CD4-positive, alpha-beta T cell (primary cell): ENCODE results near the gene MKNK2. TPM values are rescaled to one million over a fixed set of nuclear protein-coding genes. Genes with fewer than 3 reads are reported as not detected.

Experiments
- ATAC-seq: fragments of 200-7000 bp; cut with Tn5 transposase; one replicate; pipeline ENCODE4 v1.10.0; 2022; ENCODE audit warnings: mild to moderate bottlenecking; ENCODE audit not compliant: poor library complexity
- CTCF ChIA-PET: fragments of 350-600 bp; sonication (Branson Sonifier 250); formaldehyde crosslinking; loops from one replicate; lab custom pipeline; 2021; ENCODE audit warnings: antibody characterized with exemption, inconsistent platforms; lab: Charles Lee
- POLR2A ChIA-PET: fragments of 350-600 bp; sonication (Branson Sonifier 250); formaldehyde crosslinking; loops from one replicate; lab custom pipeline; 2021; ENCODE audit warnings: antibody characterized with exemption, inconsistent platforms; lab: Charles Lee
- DNase-seq, 14 experiments: peaks; one replicate each; pipeline ENCODE4 v3.0.0-alpha.2; 2013 to 2020; ENCODE audit warnings: mixed read lengths in 2 of 14
- H3K27ac ChIP-seq, 2 donors: one replicate each; pipeline versions ENCODE4 v1.5.1 to v1.7.0; 2013; ENCODE audit warnings: low read length in 2 of 2, low read depth in 1 of 2, mild to moderate bottlenecking in 1 of 2
- H3K27me3 ChIP-seq, 2 experiments: 1 replicate in 1 of 2; 2 replicates in 1 of 2; pipeline versions ENCODE4 v1.6.1 to v1.7.0; 2013; ENCODE audit warnings: low read length in 2 of 2, control low read depth in 1 of 2, mild to moderate bottlenecking in 1 of 2, moderate library complexity in 1 of 2; ENCODE audit not compliant: insufficient read depth in 2 of 2, control insufficient read depth in 1 of 2
- H3K36me3 ChIP-seq: one replicate; pipeline ENCODE4 v1.6.1; 2013; ENCODE audit warnings: low read length, control low read depth; ENCODE audit not compliant: insufficient read depth
- H3K4me1 ChIP-seq: one replicate; pipeline ENCODE4 v1.6.1; 2013; ENCODE audit warnings: low read length, control low read depth; ENCODE audit not compliant: insufficient read depth
- H3K4me3 ChIP-seq: one replicate; pipeline ENCODE4 v1.5.1; 2013; ENCODE audit warnings: mild to moderate bottlenecking, low read length, moderate library complexity
- H3K9me3 ChIP-seq, 2 experiments: 1 replicate in 1 of 2; 2 replicates in 1 of 2; pipeline versions ENCODE4 v1.6.1 to v1.7.0; 2013; ENCODE audit warnings: low read length in 2 of 2, mild to moderate bottlenecking in 2 of 2, control low read depth in 1 of 2, moderate library complexity in 1 of 2; ENCODE audit not compliant: control insufficient read depth in 1 of 2, insufficient read depth in 1 of 2
- H3K27ac Mint-ChIP-seq: one replicate; pipeline ENCODE4 v1.8.0; 2020; ENCODE audit warnings: mixed read lengths
- H3K27me3 Mint-ChIP-seq: one replicate; pipeline ENCODE4 v1.8.0; 2021; ENCODE audit warnings: mixed read lengths
- H3K36me3 Mint-ChIP-seq: one replicate; pipeline ENCODE4 v1.8.0; 2021; ENCODE audit warnings: low read depth, mixed read lengths
- H3K4me1 Mint-ChIP-seq: one replicate; pipeline ENCODE4 v1.8.0; 2021; ENCODE audit warnings: low read depth, mixed read lengths
- H3K4me3 Mint-ChIP-seq: one replicate; pipeline ENCODE4 v1.8.0; 2020; ENCODE audit warnings: mild to moderate bottlenecking, mixed read lengths
- H3K9me3 Mint-ChIP-seq: one replicate; pipeline ENCODE4 v1.8.0; 2020; ENCODE audit warnings: mixed read lengths
- CTCF ChIP-seq: fragments of 200-600 bp; IDR thresholded peaks from one replicate; pipeline ENCODE4 v1.8.0; 2022; ENCODE audit warnings: antibody characterized with exemption, mild to moderate bottlenecking
- intact Hi-C, 2 experiments: fragments of 100-400 bp; cut with DNase I in 1 of 2; cut with micrococcal nuclease in 1 of 2; formaldehyde crosslinking; loops; one replicate each; pipeline versions ENCODE4 v1.15.1 to v1.9.0; 2023 to 2025; cut with DNase I, micrococcal nuclease
- total RNA-seq, 174 experiments: library from RNA in 2 of 174; stranded (reverse) in 2 of 174; gene quantifications; one replicate each; pipeline ENCODE4 v1.2.3 and lab custom pipeline; 2021 to 2026

MKNK2 gene
- total RNA-seq, 2 experiments from 2014 or later, result 325 to 347 TPM

DNA sequence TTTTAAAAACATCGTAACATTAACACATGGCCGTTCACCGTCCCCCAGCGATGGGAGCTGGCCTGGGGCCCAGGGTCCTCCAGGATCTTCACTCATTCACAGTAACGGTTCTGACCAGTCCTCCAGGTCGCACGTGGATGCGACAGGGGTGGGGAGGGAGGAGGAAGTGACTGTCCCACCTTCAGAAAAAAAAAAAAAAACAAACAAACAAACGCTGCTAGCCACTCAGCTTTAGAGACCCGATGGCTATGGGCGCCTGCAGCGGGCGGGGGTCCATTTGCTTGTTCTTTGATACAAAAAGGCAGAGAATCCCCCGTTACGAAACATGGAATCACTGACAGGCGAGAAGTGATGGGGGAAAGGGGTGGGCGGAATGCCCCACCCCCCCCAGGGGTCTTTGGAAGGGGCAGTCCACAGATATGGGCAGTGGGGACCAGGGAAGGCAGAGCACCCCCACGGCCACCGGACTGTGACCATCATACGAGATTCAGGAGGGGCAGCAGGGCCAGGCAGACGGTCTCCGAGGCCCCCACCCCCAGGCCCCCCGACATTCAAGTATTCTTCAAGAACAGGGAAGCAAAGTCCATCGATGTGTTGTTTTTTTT is 13.3 kb downstream of the MKNK2 start:
- Mint-ChIP-seq H3K9me3 (no peaks in the 10 kb centered on the region), H3K36me3 (peaks cover 30% of the 10 kb centered on the region), H3K4me1 (peaks cover 24% of the 10 kb centered on the region), H3K27me3 (no peaks in the 10 kb centered on the region), H3K4me3 (peak overlapping the region; percentile 42), H3K27ac (peak overlapping the region; percentile 75)
- intact Hi-C loops, result no loop called here
- peaks cover 43% of the 10 kb centered on the region for H3K36me3 ChIP-seq
- no peak overlapping the region for H3K4me3 ChIP-seq
- ChIA-PET CTCF (no interaction called here), POLR2A (interaction anchor here (1.1 kb wide), 1 partner anchor 10 kb away, joined by 4 read pairs; no protein-coding TSS in a partner anchor)
- TF ChIP-seq CTCF, result no peak
- peaks cover 0 to 20% of the 10 kb centered on the region in 2 experiments for H3K9me3 ChIP-seq
- H3K27me3 ChIP-seq, result no peaks in the 10 kb centered on the region
- DNase-seq, result peak in 1 of 14 experiments; percentile 23
- peaks cover 58% of the 10 kb centered on the region for H3K4me1 ChIP-seq
- no peak for ATAC-seq
- H3K27ac ChIP-seq, result no peak overlapping the region

DNA sequence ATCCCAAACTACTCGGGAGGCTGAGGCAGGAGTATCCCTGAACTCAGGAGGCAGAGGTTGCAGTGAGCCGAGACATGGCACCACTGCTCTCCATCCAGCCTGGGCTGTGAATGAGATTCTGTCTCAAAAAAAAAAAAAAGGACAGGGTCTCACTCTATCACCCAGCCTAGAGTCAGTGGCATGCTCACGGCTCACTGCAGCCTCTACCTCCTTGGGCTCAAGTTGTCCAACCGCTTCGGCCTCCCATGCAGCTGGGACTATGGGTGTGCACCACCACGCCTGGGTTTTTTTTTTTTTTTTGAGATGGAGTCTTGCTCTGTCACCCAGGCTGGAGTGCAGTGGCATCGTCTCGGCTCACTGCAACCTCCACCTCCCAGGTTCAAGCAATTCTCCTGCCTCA is 14.6 kb downstream of the MKNK2 start:
- H3K27ac ChIP-seq, result no peak overlapping the region
- Mint-ChIP-seq H3K27me3 (no peaks in the 10 kb centered on the region), H3K9me3 (no peaks in the 10 kb centered on the region), H3K4me1 (peaks cover 36% of the 10 kb centered on the region), H3K36me3 (peaks cover 21% of the 10 kb centered on the region), H3K27ac (no peak overlapping the region), H3K4me3 (no peak overlapping the region)
- H3K4me1 ChIP-seq, result peaks cover 60% of the 10 kb centered on the region
- no peaks in the 10 kb centered on the region for H3K27me3 ChIP-seq
- ChIA-PET CTCF (no interaction called here), POLR2A (interaction anchor here (0.8 kb wide), 1 partner anchor 16 kb away, joined by 3 read pairs; no protein-coding TSS in a partner anchor)
- intact Hi-C loops, result no loop called here
- ATAC-seq, result no peak
- H3K4me3 ChIP-seq, result no peak overlapping the region
- TF ChIP-seq CTCF, result no peak
- H3K36me3 ChIP-seq, result peaks cover 36% of the 10 kb centered on the region
- H3K9me3 ChIP-seq, result peaks cover 0 to 20% of the 10 kb centered on the region in 2 experiments
- peak in 1 of 14 experiments; percentile 21 for DNase-seq

- H3K27me3 Mint-ChIP-seq, result no peaks in the 10 kb centered on the region
- ATAC-seq, result no peak
- peak in 1 of 14 experiments; percentile 32 for DNase-seq
- H3K9me3 Mint-ChIP-seq, result no peaks in the 10 kb centered on the region
- Histone ChIP-seq H3K4me3 (no peak overlapping the region), H3K27ac (no peak overlapping the region), H3K9me3 (peaks cover 0 to 20% of the 10 kb centered on the region in 2 experiments), H3K36me3 (peaks cover 28% of the 10 kb centered on the region), H3K27me3 (no peaks in the 10 kb centered on the region), H3K4me1 (peaks cover 53% of the 10 kb centered on the region)
- POLR2A ChIA-PET, result interaction anchor here (1.6 to 2.4 kb wide), 3 partner anchors 8 to 48 kb away, joined by 3 to 7 read pairs (median 6); no protein-coding TSS in a partner anchor
- CTCF ChIA-PET, result no interaction called here
- intact Hi-C loops, result no loop called here
- H3K4me3 Mint-ChIP-seq, result no peak overlapping the region
- peaks cover 21% of the 10 kb centered on the region for H3K36me3 Mint-ChIP-seq
- peaks cover 38% of the 10 kb centered on the region for H3K4me1 Mint-ChIP-seq
- TF ChIP-seq CTCF, result no peak
- H3K27ac Mint-ChIP-seq, result peak overlapping the region; percentile 81
These were observed 15.5 kb downstream of the MKNK2 start for GRCh38 chr19:2035590-2035991.
